Muscle of leg (tissue), 11 donors: ENCODE measurements around the gene RECQL5. TPM values are rescaled to one million over a fixed set of nuclear protein-coding genes. Genes with fewer than 3 reads are reported as not detected.

ENCODE experiments used
- DNase-seq: peaks from one replicate; pipeline ENCODE4 v3.0.0; 2013
- H3K27ac ChIP-seq: one replicate; pipeline ENCODE4 v1.5.1; 2013; ENCODE audit warnings: mild to moderate bottlenecking, low read length, control low read depth
- H3K27me3 ChIP-seq: one replicate; pipeline ENCODE4 v1.6.1; 2013; ENCODE audit warnings: low read length; ENCODE audit not compliant: control insufficient read depth, insufficient read depth
- H3K36me3 ChIP-seq: one replicate; pipeline ENCODE4 v1.6.1; 2013; ENCODE audit warnings: low read length; ENCODE audit not compliant: control insufficient read depth, insufficient read depth
- H3K4me1 ChIP-seq: one replicate; pipeline ENCODE4 v1.6.1; 2013; ENCODE audit warnings: low read length; ENCODE audit not compliant: control insufficient read depth, insufficient read depth
- H3K4me3 ChIP-seq: one replicate; pipeline ENCODE4 v1.5.1; 2013; ENCODE audit warnings: low read length, control low read depth
- H3K9me3 ChIP-seq: replicated peaks from 2 replicates; pipeline ENCODE4 v1.6.1; 2013; ENCODE audit warnings: low read depth, low read length; ENCODE audit not compliant: control insufficient read depth
- WGBS: methylation state at CpG from one replicate; pipeline ENCODE4 v1.1.5; 2013; ENCODE audit warnings: missing lambda C conversion rate; ENCODE audit not compliant: insufficient coverage; 5-methylcytosine and 5-hydroxymethylcytosine counted together
- polyA plus RNA-seq, 8 donors: library from polyadenylated mRNA; unstranded; fragments of 120-200 nt; gene quantifications; one replicate each; pipeline versions ENCODE4 v1.2.1 to v1.2.3, GENCODE V29; 2013; ENCODE audit warnings: inconsistent platforms in 1 of 8, low replicate concordance in 1 of 8; ENCODE audit not compliant: insufficient read length in 8 of 8, insufficient read depth in 1 of 8
- total RNA-seq: library from RNA; stranded (reverse); fragments of 120-200 nt; gene quantifications from one replicate; pipeline ENCODE4 v1.2.4, GENCODE V29; 2013

Gene RECQL5
- total and polyA plus RNA-seq, 9 donors, result 12.0 to 20.8 (median 15.9) TPM

GRCh38 chr17:75698659-75699058 is 31.7 kb upstream of the RECQL5 start:
- Histone ChIP-seq H3K4me3 (no peak overlapping the region), H3K36me3 (peaks cover 66% of the 10 kb centered on the region), H3K4me1 (peaks cover 65% of the 10 kb centered on the region), H3K9me3 (no peaks in the 10 kb centered on the region), H3K27ac (no peak overlapping the region), H3K27me3 (no peaks in the 10 kb centered on the region)
- no peak for DNase-seq
- no CpG with 5 or more reads among the region's 3 CpGs for WGBS

- Histone ChIP-seq H3K4me1 (peaks cover 72% of the 10 kb centered on the region), H3K9me3 (no peaks in the 10 kb centered on the region), H3K4me3 (no peak overlapping the region), H3K27me3 (no peaks in the 10 kb centered on the region), H3K27ac (peak overlapping the region; percentile 40), H3K36me3 (peaks cover 64% of the 10 kb centered on the region)
- 72% methylated on average over 6 of the region's 10 CpGs for WGBS
- DNase-seq, result no peak
These were observed 30.8 kb upstream of the RECQL5 start for GRCh38 chr17:75697651-75698291.

- Histone ChIP-seq H3K4me1 (peaks cover 85% of the 10 kb centered on the region), H3K27ac (peak overlapping the region; percentile 80), H3K27me3 (no peaks in the 10 kb centered on the region), H3K9me3 (no peaks in the 10 kb centered on the region), H3K4me3 (no peak overlapping the region), H3K36me3 (peaks cover 58% of the 10 kb centered on the region)
- DNase-seq, result peak; percentile 85
- 86% methylated on average over 12 of the region's 12 CpGs for WGBS
These were observed 28.9 kb upstream of the RECQL5 start for GRCh38 chr17:75695830-75696271.

DNA sequence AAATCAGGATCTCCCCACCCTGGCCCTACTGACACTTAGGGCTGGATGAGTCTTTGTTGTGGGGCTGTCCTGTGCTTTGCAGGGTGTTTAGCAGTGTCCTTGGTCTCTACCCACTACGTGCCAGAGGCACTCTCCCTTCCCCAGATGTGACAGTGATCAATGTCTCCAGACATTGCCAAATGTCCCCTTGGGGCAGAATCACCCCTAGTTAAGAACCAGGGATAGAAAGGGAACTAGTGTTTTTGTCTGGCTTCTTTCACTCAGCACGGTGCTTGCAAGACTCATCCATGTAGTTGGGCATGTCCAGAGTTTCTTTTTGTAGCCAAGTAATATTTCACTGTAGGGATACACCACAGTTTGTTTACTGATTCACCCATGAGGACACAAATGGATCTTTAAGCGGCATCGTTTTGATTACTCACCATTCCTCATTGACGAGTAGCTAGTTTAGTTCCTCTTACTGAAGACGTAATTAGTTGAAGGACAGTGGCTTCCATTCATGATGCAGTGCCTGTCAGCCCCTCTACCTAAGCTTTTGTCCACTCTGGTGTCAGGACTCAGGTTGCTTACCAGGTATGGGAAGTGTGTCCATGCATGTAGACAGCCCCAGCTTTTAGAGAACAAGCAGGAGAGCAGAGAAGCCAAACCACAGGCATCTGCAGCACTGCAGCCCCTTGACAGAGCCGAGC is 28.3 kb upstream of the RECQL5 start:
- Histone ChIP-seq H3K4me1 (peaks cover 79% of the 10 kb centered on the region), H3K36me3 (peaks cover 58% of the 10 kb centered on the region), H3K9me3 (no peaks in the 10 kb centered on the region), H3K27me3 (no peaks in the 10 kb centered on the region), H3K27ac (peak overlapping the region; percentile 67), H3K4me3 (no peak overlapping the region)
- no peak for DNase-seq
- 85% methylated on average over 5 of the region's 7 CpGs for WGBS

GRCh38 chr17:75694536-75694935 is 27.6 kb upstream of the RECQL5 start:
- H3K4me3 ChIP-seq, result no peak overlapping the region
- DNase-seq, result no peak
- peaks cover 75% of the 10 kb centered on the region for H3K4me1 ChIP-seq
- no peaks in the 10 kb centered on the region for H3K9me3 ChIP-seq
- WGBS, result 97% methylated on average over 4 of the region's 14 CpGs
- peaks cover 54% of the 10 kb centered on the region for H3K36me3 ChIP-seq
- H3K27me3 ChIP-seq, result no peaks in the 10 kb centered on the region
- peak overlapping the region; percentile 65 for H3K27ac ChIP-seq

DNA sequence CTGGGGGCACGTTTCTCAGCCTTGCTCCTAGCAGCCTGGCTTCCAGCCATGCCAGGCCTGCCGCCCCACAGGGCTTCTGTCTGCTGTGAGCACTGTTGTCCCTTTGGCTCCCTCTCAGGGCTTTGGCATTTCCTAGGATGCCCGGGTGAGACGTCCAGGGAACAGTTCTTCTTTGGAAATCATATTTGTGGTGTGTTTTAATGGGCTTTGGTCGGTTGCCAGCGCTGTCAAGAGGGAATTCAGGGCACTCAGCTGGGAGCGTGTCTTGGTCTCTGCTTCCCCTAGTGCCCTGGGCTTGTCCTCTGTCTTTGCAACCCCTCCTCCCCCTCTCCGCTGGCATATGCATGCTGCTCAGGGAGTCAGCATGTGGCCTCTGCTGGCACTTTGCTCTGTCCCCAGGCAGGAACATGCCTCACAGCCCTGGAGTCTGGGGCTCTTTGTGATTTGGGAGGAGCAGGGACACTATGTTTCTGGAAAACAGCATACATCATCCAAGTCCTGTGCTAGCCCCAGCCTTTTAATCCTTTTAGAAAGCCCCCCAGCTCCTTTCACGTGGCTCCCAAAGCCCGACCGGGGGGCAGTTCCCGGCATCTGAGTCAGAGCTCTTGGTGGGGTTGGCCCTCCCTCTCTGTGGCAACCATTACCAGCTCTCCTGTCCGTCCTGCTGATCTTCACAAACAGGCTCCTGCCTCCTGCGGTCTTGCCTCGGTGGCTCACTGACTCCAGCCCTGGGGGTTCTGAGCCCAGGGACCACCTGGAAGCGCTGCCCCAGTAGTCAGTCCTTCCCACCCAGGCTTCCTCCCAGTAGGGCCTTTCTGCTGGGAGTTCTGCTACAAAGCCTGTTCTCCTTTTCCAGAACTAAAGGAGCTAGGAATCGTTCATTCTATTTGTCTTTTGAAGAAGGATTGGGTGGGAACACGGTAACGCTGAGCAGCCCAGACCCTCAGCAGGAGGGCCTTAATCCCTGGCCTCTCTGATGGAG is 26.8 kb upstream of the RECQL5 start:
- H3K4me3 ChIP-seq, result no peak overlapping the region
- H3K9me3 ChIP-seq, result no peaks in the 10 kb centered on the region
- peak overlapping the region; percentile 65 for H3K27ac ChIP-seq
- peaks cover 71% of the 10 kb centered on the region for H3K4me1 ChIP-seq
- H3K27me3 ChIP-seq, result no peaks in the 10 kb centered on the region
- peaks cover 50% of the 10 kb centered on the region for H3K36me3 ChIP-seq
- DNase-seq, result peak; percentile 79
- 69% methylated on average over 12 of the region's 19 CpGs for WGBS

GRCh38 chr17:75692976-75693375 is 26.0 kb upstream of the RECQL5 start:
- no peaks in the 10 kb centered on the region for H3K9me3 ChIP-seq
- peak overlapping the region; percentile 65 for H3K27ac ChIP-seq
- no peaks in the 10 kb centered on the region for H3K27me3 ChIP-seq
- no peak for DNase-seq
- WGBS, result 83% methylated on average over 12 of the region's 13 CpGs
- H3K36me3 ChIP-seq, result peaks cover 49% of the 10 kb centered on the region
- H3K4me3 ChIP-seq, result no peak overlapping the region
- H3K4me1 ChIP-seq, result peaks cover 75% of the 10 kb centered on the region

GRCh38 chr17:75691801-75692626 is 25.1 kb upstream of the RECQL5 start:
- Histone ChIP-seq H3K9me3 (no peaks in the 10 kb centered on the region), H3K27me3 (no peaks in the 10 kb centered on the region), H3K27ac (no peak overlapping the region), H3K4me3 (no peak overlapping the region), H3K4me1 (peaks cover 70% of the 10 kb centered on the region), H3K36me3 (peaks cover 44% of the 10 kb centered on the region)
- WGBS, result 78% methylated on average over 7 of the region's 14 CpGs
- no peak for DNase-seq

GRCh38 chr17:75691371-75691791 is 24.4 kb upstream of the RECQL5 start:
- no peak overlapping the region for H3K4me3 ChIP-seq
- peaks cover 68% of the 10 kb centered on the region for H3K4me1 ChIP-seq
- H3K9me3 ChIP-seq, result no peaks in the 10 kb centered on the region
- no peaks in the 10 kb centered on the region for H3K27me3 ChIP-seq
- 79% methylated on average over 2 of the region's 5 CpGs for WGBS
- H3K27ac ChIP-seq, result peak overlapping the region; percentile 10
- DNase-seq, result no peak
- peaks cover 44% of the 10 kb centered on the region for H3K36me3 ChIP-seq
